ENCODE results near the gene CAMSAP1.
A peak's percentile ranks its signal among the peaks of the same experiment; 100 is the strongest.
"Not testable (repeated sequence)": the region's sequence is repeated elsewhere in the genome, so short reads cannot be mapped to it uniquely, and the experiment has no call there.

The CAMSAP1 gene

DNA sequence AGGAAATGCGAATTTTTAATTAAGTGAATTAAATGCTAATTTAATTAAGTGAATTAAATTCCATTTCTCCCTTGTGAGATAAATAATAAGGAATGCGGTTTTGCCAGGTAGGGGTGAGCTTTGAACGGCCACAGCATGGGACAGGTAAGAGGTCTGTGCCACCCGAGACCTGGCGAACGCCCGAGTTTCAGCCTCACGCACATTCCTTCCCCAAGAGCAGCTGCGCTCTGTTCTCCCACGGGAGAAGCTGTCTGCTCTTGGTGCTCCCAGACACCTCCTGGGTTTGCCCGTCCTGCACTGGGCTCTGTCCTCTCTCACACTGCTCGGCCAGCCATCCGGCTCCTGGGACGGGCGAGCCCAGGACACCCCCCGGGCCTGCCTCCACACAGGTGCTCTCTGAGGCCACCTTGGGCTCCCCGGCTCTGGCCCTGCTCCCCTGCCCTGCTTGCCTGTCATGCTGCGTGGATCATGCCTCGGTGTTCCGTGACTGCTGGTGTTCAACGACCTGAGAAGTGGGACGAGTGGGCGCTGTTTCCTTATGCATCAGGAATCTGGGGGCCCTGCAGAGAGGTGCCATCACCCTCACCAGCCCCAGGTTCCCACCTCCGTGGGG lies 13.7 kb upstream of the CAMSAP1 start:
- no peak for DNase-seq (ENCODE audit: extremely low read depth in 1 of 2, low read depth in 1 of 2)

DNA sequence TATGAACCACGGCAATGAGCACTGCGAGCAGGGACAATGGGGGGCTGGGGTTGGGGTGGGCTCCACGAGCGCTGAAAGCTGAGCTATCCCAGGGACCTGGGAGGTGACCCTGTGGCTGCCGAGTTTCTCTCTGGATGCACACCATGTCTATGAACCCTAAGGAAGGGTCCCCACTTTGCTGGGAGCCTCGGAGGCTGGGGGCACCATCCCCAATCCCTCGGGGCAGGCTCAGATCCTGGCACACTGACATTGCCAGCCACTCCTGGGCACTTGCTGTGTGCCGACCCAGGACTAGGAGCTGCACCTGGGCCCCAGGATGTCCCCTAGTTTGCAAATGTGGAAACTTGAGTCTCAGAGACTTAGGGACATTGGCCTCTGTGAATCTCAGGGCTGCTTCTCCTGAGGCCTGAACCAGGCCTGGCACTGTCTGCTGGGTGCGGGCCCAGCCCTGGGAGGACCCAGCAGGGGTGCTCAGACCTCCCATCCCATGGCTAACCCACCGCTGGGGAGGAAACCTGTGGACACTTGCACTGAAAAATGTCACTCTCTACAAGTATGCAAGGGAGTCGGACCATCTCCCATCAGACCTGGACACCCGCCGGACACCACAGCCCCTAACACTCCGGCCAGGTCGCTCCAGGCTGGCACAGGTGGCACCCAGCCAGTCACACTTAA lies 13.0 kb upstream of the CAMSAP1 start:
- DNase-seq (ENCODE audit: extremely low read depth in 1 of 2, low read depth in 1 of 2), result no peak

DNA sequence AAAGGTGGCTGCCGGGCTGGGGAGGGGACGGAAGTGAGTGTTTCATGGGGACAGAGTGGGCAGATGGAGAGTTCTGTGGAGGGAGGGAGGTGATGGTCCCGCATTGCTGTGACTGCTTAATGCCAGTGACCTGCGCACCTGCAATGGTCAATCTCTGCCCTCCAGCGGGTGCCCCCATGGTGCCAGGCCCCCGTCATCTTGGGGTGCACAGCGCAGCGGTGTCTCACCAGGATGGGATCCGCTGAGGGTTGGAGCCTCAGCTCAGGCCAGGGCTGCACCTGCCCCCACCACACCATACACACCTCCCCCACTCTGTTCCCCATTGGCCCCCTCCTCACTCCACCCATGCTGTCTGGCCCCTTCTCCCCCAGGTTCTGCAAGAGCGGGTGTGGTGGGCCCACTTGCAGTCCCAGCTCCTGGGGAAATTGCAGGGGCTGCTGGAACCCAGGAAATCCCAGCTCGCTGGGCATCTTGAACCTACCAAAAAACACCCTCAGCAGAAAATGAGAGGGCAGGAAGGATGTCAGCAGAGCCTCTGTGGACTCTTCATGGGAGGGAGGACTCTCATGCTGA lies 12.1 kb upstream of the CAMSAP1 start:
- DNase-seq (ENCODE audit: extremely low read depth in 1 of 2, low read depth in 1 of 2), result no peak

DNA sequence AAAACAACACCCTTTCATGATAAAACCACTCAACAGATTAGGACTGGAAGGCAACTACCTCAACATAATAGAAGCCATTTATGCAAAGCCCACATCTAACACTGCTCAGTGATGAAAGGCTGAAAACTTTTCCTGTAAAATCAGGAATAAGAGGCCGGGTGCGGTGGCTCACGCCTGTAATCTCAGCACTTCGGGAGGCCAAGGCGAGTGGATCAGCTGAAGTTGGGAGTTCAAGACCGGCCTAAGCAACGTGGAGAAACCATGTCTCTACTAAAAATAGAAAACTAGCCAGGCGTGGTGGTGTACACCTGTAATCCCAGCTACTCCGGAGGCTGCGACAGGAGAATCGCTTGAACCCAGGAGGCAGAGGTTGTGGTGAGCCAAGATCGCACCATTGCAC lies 8.9 kb upstream of the CAMSAP1 start:
- not testable (repeated sequence) for DNase-seq (ENCODE audit: extremely low read depth in 1 of 2, low read depth in 1 of 2)

DNA sequence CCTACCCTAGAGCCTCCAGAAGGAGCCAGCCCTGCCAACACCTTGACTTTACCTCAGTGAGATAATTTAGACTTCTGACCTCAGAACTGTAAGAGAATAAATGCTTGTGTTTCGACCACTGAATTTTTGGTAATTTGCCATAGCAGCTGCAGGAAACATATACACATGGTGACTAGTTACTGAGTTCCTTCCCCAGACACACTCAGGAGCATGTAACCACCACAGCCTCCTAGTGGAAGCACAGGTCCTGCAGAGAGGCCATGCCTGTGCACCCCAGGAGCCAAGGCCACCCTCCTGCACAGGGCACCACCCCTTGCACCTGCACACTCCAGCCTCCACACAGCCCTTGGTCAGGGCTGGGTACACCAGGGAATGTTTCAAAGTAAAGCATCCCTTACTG lies 7.6 kb upstream of the CAMSAP1 start:
- no peak for DNase-seq (ENCODE audit: extremely low read depth in 1 of 2, low read depth in 1 of 2)

DNA sequence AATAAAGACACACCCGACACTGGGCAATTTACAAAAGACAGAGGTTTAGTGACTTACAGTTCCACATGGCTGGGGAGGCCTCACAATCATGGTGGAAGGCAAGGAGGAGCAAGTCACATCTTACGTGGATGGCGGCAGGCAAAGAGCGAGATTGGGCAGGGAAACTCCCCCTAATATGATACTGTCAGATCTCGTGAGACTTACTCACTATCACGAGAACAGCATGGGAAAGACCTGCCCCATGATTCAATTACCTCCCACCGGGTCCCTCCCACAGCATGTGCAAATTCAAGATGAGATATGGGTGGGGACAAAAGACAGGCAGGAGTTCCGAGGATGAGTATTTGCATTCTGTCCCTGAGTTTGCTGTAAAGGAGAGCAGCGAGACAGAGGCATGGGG lies 3.9 kb upstream of the CAMSAP1 start:
- not testable (repeated sequence) for DNase-seq (ENCODE audit: extremely low read depth in 1 of 2, low read depth in 1 of 2)

DNA sequence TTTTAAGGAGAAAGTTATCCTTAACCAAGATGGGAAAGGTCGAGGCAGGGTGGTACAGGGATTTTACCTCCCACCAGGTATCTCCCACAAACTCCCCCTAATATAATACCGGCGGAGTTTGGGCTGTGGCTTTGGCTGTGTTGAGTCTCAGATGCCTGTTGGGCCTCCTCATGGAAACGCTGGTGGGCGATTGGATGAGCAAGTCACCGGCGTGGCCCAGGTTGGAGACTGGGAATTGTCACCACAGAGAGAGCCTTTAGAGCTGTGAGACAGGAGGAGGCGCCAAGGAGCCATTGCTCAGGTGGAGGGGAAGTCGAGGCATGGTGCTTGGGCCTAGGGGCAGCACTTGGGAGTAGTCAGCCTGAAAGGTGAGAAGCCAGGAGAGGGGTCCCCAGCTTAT lies 3.4 kb upstream of the CAMSAP1 start:
- no peak for DNase-seq (ENCODE audit: extremely low read depth in 1 of 2, low read depth in 1 of 2)

DNA sequence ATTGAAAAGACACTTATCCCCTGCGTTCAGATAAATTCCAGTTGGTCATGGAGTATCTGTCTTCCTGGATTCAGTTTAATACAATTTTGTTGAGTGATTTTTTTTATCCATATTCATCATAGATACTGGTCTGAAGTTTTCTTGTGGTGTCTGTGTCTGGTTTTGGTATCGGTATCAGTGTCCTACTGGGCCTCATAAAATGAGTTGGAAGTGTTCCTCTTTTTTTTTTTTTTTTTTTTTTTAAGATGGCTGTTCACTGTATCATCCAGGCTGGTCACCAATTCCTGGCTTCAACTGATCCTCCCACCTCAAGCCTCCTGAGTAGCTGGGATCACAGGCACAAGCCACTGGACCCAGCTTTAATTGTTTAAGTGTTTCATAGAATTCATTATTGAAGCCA lies 2.9 kb upstream of the CAMSAP1 start:
- DNase-seq (ENCODE audit: extremely low read depth in 1 of 2, low read depth in 1 of 2), result no peak

DNA sequence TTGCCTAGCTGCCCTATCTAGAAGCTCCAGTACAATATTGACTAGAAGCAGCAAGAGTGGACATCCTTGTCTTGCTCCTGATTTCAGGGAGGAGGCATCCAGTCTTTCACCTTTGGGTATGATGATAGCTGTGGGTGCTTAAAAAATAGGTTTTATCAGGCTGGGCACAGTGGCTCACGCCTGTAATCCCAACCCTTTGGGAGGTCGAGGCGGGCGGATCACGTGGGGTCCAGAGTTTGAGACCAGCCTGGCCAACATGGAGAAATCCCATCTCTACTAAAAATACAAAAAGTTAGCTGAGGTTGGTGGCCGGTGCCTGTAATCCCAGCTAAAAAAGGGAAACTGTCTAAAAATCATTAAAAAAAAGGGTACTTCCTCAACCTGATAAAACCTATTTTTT lies 2.0 kb upstream of the CAMSAP1 start:
- no peak for DNase-seq (ENCODE audit: extremely low read depth in 1 of 2, low read depth in 1 of 2)

DNA sequence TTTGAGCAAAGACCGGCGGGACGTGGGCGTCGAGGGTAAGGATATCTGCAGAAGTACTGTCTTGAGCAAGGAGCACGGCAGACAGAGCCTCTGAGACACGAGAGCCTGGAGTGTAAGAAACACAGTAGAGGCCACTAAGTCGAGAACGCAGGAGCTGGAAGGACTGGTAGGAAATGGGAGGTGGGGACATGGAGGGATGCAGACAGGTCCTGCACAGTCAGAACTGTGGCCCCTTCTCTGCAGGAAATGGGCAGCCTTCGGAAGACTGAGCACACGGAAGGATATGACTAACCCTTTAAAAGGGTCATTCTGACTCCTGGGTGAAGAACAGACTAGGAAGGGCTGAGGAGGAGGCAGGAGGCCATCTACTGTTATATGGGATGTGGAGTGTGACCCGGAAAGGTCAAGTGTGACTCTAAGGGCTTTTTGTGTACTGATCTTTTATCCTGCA lies 1.4 kb upstream of the CAMSAP1 start:
- no peak for DNase-seq (ENCODE audit: extremely low read depth in 1 of 2, low read depth in 1 of 2)

DNA sequence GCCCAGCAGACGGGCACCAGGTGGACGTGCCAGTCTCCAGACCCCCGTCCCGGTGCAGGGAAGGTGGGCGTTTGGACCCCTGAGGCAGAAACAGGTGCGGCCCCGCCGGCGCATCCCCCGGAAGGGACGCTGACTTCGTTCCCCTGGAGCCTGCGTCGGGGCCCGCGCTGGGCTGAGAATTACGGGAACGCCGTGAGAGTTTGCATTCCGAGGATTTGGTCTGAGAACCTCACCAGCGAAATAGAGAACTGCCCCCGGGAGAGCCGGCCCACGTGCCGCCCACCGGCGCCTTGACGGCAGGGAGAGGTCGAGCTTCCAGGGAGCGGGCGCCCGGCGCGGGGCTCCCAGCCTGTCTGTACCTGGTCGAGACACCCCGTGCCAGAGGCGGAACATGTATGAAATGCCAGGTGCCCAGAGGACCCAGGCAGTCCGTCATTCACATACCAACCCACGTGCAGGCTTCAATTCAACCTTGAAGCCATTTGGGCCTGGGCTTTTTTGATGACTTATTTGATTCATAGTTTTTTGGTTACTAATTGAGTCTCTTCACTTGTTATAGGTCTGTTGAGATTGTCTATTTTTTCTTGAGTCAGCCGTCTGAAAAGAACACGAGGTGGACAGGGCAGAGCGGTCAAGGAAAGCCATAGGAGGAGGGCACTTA lies 877 bp upstream of the CAMSAP1 start:
- no peak for DNase-seq (ENCODE audit: extremely low read depth in 1 of 2, low read depth in 1 of 2)

DNA sequence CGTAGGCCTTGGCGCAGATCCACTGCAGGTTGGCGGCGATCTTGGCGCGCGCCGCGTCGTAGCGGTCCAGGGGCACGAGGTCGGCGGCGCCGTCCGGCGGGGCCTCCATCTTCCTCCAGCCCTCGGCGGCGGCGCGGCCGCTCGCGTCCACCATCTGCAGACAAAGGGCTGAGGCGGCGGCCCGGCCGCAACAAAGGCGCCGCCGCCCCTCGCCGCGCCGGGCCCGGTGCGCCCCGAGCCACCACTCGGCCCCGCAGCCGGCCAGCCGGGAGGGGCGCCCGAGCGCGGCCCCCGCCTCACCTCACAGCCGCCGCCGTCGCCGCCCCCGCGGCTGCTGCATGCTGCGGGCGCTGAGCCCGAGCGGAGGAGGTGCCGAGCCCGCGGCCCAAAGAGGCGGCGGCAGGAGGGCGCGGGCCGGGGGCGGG lies 328 bp downstream of the CAMSAP1 start:
- no peak for DNase-seq (ENCODE audit: extremely low read depth in 1 of 2, low read depth in 1 of 2)

DNA sequence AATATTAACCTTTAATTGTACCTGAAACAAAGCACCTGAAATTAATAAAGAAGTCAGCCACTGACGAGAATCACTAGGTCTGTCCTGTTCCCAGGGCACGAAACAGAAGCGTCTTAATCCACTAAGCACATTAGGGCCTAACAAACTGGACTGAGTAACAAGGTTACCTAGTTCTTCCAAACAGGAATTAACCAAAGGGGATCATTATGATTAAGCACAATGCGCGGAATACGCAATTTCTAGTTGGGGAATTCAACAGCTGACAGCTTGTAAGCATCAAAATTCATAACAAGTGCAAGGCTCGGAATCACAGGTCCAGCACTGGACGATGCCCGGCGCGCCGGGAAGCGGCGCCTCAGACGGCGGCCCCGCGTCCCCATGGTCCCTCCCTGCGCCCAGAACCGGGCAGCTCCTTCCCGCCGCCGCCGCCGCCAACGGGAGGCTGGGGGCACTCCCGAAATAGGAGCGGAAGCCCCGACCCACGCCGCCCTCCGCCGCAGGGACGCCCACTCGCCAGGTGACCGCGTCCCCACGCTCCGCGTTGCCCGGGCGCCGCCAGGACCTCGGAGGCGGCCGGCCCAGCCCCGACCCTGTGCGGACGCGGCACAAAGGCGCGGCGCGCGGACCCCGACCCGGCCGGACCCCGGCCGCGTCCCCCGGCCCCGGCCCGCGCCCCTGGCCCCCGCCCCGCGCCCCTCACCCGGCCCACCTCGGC lies 898 bp downstream of the CAMSAP1 start:
- no peak for DNase-seq (ENCODE audit: extremely low read depth in 1 of 2, low read depth in 1 of 2)

DNA sequence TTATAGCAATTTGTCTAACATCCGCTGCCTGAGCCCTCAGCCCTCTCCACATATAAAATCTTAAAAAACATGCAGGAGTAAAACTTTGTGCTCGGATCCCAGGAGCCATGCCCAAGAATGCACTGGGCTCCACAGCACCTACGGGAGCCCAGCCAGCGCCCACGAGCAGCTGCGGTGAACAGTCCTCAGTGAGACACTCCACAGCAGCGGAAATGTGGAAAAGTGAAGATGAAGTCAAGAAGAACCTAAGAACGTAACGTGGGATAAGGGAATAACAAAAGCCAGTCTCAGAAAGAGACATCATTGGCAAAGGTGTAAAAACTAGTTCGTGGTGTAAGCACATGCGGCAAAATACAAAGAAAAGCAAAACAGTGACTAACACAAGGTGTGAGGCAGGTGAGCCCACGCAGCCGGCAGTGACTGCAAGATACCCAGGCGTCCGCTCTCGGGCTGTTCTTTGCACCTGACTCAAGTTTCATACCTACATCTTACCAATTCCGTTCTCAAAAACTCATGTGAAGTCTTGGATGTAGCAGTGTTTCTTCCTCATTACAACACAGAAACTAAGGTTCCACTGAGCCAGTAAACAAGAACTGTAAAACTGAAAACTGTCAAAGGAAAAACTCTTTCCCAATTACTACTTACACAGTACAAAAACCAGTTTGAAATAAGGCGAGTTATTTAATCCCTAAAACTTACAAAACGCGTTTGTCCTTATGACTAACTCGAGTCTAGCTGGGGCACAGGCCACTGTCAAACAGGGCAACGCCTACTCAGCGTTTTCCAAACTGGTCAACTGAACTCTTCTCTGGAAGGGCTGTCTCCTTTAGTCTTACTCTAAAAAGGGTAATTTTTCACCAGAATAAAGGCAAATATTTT lies 1.7 kb downstream of the CAMSAP1 start:
- DNase-seq (ENCODE audit: extremely low read depth in 1 of 2, low read depth in 1 of 2), result peak in 1 of 2 donors; percentile 14

DNA sequence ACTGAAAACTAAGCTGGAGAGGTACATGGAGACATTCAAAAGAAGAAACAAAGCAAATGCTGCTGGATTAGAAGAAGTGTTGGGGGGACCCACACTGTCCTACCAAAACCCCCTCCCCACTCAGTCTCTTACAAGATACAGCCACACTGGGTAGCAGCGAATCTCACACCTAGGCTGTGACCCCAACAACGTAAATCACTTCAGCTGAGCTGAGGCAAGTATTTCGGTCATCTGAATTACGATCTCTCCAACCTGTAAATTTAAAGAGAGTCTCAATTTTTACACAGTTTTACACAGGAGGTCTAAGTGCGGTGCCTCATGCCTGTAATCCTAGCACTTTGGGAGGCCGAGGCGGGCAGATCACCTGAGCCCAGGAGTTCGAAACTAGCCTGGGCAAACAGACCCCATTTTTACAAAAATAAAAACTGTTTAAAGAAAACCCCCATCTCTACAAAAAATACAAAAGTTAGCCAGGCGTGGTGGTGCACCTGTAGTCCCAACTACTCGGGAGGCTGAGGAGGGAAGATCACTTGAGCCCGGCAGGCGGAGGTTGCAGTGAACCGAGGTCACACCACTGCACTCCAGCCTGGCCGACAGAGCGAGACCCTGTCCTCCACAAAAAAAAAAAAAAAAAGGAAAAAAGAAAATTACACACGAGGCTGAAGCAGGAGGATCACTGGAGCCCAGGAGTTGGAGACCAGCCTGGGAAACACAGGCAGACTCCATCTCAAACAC lies 3.4 kb downstream of the CAMSAP1 start:
- DNase-seq (ENCODE audit: extremely low read depth in 1 of 2, low read depth in 1 of 2), result no peak

DNA sequence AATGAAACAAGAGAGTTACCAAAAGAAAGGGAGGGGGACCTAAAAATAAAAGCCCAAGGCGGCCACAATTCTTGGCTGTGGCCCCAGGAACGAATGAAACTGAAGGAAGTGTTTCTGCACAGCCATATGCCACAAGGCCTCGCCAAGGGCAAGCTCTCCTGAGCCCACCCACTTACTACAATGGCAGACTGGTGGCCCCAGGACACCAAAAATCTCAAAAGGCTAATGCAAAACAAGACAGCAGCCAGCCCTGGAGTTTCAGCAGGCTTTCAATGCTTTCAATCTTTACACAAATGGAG lies 4.0 kb downstream of the CAMSAP1 start:
- DNase-seq (ENCODE audit: extremely low read depth in 1 of 2, low read depth in 1 of 2), result no peak

DNA sequence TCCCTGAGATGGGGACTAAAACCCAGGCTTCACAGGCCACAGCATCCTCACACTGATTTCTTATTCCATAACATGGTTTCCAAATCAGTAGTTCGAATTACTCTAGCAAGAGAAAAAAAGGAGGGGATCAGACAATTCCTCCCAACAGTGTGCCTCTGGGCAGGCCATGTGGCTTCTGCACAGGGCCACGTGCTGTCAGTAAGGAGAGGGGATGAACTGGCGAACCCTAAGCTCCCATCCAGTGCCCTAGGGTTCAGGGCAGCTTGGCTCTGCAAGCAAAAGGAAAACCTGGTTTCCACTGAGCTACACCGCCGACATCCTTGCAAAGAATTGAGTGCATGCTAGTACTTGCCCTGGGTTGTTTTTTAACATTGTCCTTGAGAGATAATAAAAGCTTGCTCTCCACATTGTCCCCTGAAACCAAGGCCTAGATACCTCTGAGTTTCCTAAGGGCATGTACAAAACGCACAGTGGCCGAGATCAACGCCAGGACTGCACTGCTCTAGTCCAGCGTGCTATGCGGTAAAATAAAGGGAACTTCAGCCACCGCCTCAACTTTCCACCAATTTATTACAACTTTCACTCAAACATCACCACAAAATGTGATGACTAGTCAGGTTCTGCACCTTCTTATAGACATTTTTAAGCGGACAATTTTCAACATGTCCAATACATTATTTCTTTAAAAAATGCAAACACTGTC lies 4.5 kb downstream of the CAMSAP1 start:
- no peak for DNase-seq (ENCODE audit: extremely low read depth in 1 of 2, low read depth in 1 of 2)

DNA sequence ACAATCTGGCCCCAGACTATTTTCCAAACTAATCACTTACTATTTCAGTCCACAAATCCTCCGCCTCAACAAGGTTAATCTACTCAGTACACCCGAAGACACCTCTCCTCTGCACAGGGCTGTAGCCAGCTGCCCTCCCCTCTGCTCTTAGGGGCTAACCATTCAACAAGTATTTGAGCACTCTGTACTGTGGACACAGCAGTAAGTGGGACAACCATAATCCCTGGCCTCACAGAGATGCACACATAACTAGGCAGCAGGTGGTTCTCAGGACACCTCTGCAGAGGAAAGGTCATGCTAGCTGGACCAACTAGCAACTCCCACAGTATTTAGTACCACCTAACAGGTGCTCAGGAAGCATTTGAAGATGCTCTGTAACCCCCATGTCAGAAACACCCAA lies 5.5 kb downstream of the CAMSAP1 start:
- no peak for DNase-seq (ENCODE audit: extremely low read depth in 1 of 2, low read depth in 1 of 2)

DNA sequence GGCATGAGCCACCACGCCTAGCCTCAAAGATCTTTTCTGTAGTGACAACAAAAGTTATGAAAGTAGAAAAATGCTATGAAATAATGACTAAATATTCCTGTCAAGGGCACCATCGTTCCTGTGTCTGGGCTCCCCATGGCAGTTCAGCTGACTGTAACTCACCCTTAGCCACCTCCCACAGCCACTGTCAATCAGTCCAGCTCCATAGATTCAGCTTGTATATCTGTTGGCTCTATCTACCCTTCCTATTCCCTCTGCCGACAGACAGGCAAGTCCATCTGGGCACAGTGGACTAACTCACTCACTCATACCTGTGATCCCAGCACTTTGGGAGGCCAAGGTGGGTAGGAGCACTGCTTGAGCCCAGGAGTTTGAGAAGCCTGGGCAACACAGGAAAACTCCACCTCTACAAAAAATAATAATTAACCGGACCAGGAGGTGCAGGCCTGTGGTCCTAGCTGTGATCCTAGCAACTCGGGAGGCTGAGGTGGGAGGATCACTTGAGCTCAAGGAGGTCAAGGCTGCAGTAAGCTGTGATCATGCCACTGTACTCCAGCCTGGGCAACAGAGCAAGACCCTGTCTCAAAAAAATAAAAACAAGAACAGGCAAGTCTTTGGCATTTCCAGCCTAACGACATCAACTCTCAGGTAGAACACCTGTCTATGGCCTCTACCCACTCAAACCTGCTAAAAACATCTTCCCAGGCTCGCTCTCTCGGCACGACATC lies 6.2 kb downstream of the CAMSAP1 start:
- no peak for DNase-seq (ENCODE audit: extremely low read depth in 1 of 2, low read depth in 1 of 2)
